C4-2B (cell line): ENCODE results near the gene ACCSL.

Experiments used
- CTCF ChIP-seq: fragments of 450-650 bp; conservative IDR thresholded peaks from 2 replicates; pipeline ENCODE4 v1.5.1; 2017; ENCODE audit warnings: mild to moderate bottlenecking
- ZFX ChIP-seq: fragments of 450-650 bp; IDR thresholded peaks from 2 replicates; pipeline ENCODE4 v1.6.1; 2017

- no peak for TF ChIP-seq CTCF
- TF ChIP-seq ZFX: no peak
These were observed 36.0 kb upstream of the ACCSL start for GRCh38 chr11:44011797-44012196.
